GM12873 (cell line): Measurements from ENCODE around the gene MEDAG.

Experiments
- CTCF ChIP-seq: IDR thresholded peaks from 2 replicates; pipeline ENCODE4 v1.5.1; 2012; ENCODE audit warnings: low read depth, mild to moderate bottlenecking, moderate library complexity, low read length, control low read depth; ENCODE audit not compliant: insufficient read depth; ENCODE audit errors: missing control alignments

MEDAG gene

GRCh38 chr13:30905932-30906383 is at the start of gene MEDAG:
MEDAG (plus strand) TSS chr13:30906271; CDS start chr13:30906516, 245 bp downstream.
- no peak for TF ChIP-seq CTCF

GRCh38 chr13:30857018-30857417 is 49.1 kb upstream of the MEDAG start:
- TF ChIP-seq CTCF = no peak

- no peak for TF ChIP-seq CTCF
These were observed 48.4 kb upstream of the MEDAG start for GRCh38 chr13:30857636-30858035.

- TF ChIP-seq CTCF = no peak
These were observed 46.7 kb upstream of the MEDAG start for GRCh38 chr13:30859326-30859725.

GRCh38 chr13:30861163-30861562 is 44.9 kb upstream of the MEDAG start:
- TF ChIP-seq CTCF = no peak

DNA sequence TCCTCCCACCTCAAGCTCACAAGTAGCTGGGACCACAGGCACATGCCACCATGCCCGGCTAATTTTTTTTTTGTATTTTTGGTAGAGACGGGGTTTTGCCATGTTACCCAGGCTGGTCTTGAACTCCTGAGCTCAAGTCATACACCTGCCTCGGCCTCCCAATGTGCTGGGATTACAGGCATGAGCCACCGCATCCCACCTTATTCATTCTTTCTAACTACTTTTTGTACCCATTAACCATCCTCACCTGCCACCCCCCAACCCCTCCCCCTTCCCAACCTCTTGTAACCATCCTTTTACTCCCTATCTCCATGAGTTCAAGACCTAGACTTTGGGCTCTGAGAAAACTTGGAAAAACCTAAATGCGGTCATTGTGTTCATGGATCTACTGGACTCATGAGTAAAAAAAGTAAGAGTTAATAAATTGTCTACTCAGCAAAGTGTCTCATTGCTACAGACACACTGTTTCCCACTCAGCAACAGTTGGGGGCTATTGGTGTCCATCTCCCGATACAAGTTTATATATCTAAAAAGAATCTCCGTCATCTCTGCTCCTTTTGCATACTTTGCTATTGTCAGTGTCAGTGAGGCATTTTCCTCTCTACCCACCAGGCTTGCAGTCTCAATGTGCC is 44.1 kb upstream of the MEDAG start:
- no peak for TF ChIP-seq CTCF

DNA sequence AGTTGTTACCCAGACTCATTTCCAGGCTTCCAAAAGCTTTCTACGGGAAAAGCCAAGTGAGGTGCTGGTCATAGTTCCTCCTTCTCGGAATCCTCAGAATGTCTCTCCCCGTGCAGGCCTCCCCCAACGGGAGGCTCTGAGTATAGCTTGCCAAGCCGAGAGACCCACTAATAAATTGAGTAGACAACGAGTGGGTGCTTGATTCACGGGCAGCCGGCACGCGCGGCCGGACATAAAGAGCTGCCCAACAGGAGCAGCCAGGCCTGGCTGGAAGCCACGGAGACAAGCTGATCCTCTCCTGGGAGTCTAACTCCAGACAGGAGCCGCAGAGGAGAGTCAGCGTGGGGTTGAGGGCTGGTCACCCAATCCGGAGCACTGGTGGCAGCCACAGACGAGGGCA is 43.4 kb upstream of the MEDAG start:
- no peak for TF ChIP-seq CTCF
